PFSK-1 (cell line): Measurements from ENCODE around the gene ARID3C.
A peak's percentile ranks its signal among the peaks of the same experiment; 100 is the strongest.

ENCODE experiments used
- FOXP2 ChIP-seq: optimal IDR thresholded peaks from 2 replicates; pipeline ENCODE3; 2011; ENCODE audit warnings: borderline replicate concordance, control low read depth, inconsistent platforms; ENCODE audit not compliant: insufficient read depth; ENCODE audit errors: extremely low read length, extremely low read depth
- POLR2AphosphoS5 ChIP-seq: IDR thresholded peaks from 2 replicates; pipeline ENCODE4 v1.6.1; 2012; ENCODE audit warnings: low read depth, mild to moderate bottlenecking, control low read depth, low read length, moderate library complexity
- SIN3A ChIP-seq: IDR thresholded peaks from 2 replicates; pipeline ENCODE4 v1.6.1; 2012; ENCODE audit warnings: mild to moderate bottlenecking, low read length, moderate library complexity, borderline replicate concordance; ENCODE audit not compliant: insufficient read depth
- TAF1 ChIP-seq: IDR thresholded peaks from 2 replicates; pipeline ENCODE4 v1.6.1; 2012; ENCODE audit warnings: low read length, control low read depth, borderline replicate concordance; ENCODE audit not compliant: insufficient read depth
- TF ChIP-seq, protein P1 (sequence below), 2 experiments: IDR thresholded peaks; 2 replicates each; pipeline versions ENCODE4 v1.6.1 to v1.8.0; 2011 to 2012; ENCODE audit warnings: low read depth in 2 of 2, low read length in 2 of 2, control low read depth in 1 of 2, inconsistent platforms in 1 of 2, mild to moderate bottlenecking in 1 of 2, moderate library complexity in 1 of 2; ENCODE audit not compliant: insufficient read depth in 1 of 2

The ARID3C gene

DNA sequence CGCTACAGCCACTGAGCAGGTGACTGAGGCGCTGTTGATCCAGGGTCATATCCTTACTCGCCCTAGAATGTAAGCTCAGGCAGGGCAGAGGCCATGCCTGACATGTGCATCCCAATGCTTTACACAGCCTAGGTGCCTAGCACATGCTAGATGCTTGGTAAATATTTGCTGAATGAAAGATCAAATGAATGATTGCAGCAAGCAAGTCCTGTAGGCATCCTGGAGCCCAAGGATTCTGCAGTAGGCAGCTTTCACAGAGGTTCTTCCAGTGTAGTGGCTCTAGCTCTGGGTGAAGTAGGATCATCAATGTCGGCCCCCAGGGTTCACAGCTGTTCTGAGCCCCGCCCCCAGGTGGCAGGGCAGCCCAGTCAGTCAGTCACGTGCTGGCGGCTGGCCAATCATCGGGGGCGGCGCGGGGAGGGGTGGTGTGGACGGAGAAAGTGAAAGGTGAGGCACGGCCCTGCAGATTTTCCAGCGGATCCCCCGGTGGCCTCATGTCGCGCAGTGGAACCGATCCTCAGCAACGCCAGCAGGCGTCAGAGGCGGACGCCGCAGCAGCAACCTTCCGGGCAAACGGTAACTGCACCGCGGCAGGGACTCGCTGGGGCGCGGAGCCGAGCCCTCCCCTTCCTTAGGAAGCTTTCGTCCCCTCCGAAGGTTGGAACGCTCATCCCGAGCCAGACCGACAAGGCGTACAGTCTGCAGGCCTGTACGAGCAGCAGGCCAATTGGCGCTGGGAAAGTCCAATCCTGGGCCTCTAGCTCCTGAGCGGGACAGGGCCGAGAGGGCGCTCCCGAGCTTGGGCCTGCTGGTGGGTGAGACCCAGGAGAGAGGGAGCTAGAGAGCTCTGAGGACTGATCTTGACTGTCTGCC is 17.6 kb upstream of the ARID3C start, which contains the start of gene GALT:
Gene GALT (plus strand): TSS at position 465 of the 873 bp plus-strand sequence. CDS start 30 bp downstream, at position 495.
- TF ChIP-seq POLR2AphosphoS5 (peak; percentile 86), SIN3A (peak; percentile 23; the same call in 1 of the 2 replicates), FOXP2 (peak; percentile 16), TAF1 (no peak; the same call in none of the 2 replicates)
- TF ChIP-seq, protein P1, sequence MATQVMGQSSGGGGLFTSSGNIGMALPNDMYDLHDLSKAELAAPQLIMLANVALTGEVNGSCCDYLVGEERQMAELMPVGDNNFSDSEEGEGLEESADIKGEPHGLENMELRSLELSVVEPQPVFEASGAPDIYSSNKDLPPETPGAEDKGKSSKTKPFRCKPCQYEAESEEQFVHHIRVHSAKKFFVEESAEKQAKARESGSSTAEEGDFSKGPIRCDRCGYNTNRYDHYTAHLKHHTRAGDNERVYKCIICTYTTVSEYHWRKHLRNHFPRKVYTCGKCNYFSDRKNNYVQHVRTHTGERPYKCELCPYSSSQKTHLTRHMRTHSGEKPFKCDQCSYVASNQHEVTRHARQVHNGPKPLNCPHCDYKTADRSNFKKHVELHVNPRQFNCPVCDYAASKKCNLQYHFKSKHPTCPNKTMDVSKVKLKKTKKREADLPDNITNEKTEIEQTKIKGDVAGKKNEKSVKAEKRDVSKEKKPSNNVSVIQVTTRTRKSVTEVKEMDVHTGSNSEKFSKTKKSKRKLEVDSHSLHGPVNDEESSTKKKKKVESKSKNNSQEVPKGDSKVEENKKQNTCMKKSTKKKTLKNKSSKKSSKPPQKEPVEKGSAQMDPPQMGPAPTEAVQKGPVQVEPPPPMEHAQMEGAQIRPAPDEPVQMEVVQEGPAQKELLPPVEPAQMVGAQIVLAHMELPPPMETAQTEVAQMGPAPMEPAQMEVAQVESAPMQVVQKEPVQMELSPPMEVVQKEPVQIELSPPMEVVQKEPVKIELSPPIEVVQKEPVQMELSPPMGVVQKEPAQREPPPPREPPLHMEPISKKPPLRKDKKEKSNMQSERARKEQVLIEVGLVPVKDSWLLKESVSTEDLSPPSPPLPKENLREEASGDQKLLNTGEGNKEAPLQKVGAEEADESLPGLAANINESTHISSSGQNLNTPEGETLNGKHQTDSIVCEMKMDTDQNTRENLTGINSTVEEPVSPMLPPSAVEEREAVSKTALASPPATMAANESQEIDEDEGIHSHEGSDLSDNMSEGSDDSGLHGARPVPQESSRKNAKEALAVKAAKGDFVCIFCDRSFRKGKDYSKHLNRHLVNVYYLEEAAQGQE (IDR thresholded peaks at IDR 0.05; ENCODE audit: insufficient read depth in 1 of 2, low read depth in 2 of 2, low read length in 2 of 2) = no peak

DNA sequence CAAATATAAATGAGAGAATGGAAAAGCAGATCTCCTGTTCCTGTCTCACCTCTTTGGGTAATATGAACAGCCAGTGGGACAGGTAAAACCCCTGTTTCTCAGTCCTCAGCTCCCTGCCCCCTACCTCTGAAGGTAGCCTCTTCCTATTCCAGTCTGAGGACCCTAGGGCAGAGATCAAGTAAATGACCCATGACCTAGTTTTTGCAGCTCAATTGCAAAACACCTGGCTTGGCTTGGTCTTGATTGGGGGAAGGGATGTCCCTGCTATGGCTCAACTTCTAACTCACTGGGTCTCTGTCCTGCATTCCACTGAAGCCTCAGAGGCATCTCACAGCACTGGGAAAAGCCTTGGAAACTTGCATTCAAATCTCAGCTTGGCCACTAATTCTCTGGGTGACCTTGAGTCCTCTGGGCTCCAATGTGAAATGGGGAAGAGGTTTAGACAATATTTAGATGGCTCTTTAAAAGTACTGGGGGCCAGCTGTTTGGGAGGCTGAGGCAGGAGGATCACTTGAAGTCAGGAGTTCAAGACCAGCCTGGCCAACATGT is 16.0 kb upstream of the ARID3C start:
- no peak for TF ChIP-seq FOXP2
- TF ChIP-seq, protein P1 (IDR thresholded peaks at IDR 0.05; ENCODE audit: insufficient read depth in 1 of 2, low read depth in 2 of 2, low read length in 2 of 2) = no peak
- TF ChIP-seq SIN3A = no peak
- TF ChIP-seq TAF1 = no peak
- no peak for TF ChIP-seq POLR2AphosphoS5

DNA sequence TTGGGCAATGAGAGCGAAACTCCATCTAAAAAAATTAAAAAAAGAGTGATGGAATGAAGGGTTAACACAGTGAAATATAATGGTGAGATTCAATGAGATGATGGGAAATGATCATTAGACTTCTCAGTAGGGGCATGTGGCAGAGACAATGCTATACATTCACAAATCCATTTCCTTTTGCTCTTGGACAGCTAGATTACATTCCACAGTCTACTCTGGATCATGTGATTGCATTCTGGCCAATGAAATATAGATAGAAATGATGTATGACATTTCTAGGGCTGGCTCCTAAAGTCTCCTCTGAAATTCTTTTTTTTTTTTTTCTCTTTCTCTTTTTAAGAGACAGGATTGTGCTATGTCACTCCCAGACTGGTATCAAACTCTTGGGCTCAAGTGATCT is 13.8 kb upstream of the ARID3C start:
- no peak for TF ChIP-seq FOXP2
- TF ChIP-seq TAF1 = no peak
- TF ChIP-seq, protein P1 (IDR thresholded peaks at IDR 0.05; ENCODE audit: insufficient read depth in 1 of 2, low read depth in 2 of 2, low read length in 2 of 2) = no peak
- no peak for TF ChIP-seq POLR2AphosphoS5
- no peak for TF ChIP-seq SIN3A

DNA sequence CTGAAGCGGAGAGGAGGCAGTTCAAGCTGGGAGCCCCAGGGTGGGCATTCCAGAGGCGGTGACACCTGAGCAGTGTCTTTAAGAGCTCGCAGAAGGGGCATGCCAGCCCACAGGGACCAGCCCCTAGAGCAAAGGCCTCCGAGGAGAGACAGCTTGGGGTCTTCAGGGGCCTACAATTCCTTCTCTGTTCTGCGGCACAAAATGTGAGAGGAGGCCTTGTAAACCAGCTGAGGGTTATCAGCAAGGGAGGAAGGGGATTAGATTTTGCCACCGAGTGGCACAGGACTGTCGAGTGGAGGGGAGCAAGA is 9.2 kb upstream of the ARID3C start:
- TF ChIP-seq, protein P1 (IDR thresholded peaks at IDR 0.05; ENCODE audit: insufficient read depth in 1 of 2, low read depth in 2 of 2, low read length in 2 of 2) = no peak
- TF ChIP-seq TAF1 = no peak
- no peak for TF ChIP-seq POLR2AphosphoS5
- no peak for TF ChIP-seq SIN3A
- TF ChIP-seq FOXP2 = no peak
